Retina (tissue), 1 donor: ENCODE results near the gene HSPA1A.
"Not testable (repeated sequence)": the region's sequence is repeated elsewhere in the genome, so short reads cannot be mapped to it uniquely, and the experiment has no call there.

ENCODE experiments used
- DNase-seq: peaks from one replicate; pipeline ENCODE4 v3.0.0-alpha.2; 2016

HSPA1A gene

DNA sequence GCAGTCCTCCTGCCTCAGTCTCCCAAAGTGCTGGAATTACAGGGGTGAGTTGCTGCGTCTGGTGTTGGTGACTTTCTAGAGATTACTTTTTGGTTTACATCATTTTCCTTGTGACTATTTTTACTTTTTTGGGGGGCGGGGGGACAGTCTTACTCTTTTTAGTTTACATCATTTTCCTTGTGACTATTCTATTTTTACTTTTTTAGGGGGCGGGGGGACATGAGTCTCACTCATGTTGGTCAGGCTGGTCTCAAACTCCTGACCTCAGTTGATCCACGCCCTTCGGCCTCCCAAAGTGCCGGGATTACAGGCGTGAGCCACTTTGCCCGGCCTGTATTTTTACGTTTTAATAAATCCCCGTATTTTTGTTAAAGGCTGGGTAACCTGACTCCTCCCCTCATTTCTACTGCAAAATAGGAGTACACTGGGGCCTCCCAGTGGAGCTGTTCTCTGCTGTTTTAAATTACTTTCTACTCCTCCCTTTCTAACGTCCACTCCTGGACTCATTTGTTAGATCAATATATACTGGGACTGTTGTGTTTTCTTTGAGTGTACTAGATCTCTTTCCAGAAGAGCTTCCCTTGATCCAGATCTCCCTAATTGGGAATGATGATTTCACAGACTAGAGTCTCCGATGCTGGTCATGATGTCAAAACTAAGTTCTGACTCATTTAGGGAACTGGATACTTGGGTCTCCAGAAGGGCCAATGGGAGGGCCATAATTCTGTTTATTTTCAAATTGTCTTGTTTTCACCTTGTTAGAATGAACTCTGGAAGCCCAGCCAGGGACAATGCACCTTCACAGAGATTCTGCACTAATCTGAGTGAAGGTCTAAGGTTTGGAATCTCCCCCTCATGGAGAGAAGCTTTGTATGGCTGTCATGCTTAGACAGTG is 21.4 kb downstream of the HSPA1A start:
- no peak for DNase-seq

- DNase-seq = no peak
These were observed 22.2 kb downstream of the HSPA1A start for GRCh38 chr6:31837369-31838113.

DNA sequence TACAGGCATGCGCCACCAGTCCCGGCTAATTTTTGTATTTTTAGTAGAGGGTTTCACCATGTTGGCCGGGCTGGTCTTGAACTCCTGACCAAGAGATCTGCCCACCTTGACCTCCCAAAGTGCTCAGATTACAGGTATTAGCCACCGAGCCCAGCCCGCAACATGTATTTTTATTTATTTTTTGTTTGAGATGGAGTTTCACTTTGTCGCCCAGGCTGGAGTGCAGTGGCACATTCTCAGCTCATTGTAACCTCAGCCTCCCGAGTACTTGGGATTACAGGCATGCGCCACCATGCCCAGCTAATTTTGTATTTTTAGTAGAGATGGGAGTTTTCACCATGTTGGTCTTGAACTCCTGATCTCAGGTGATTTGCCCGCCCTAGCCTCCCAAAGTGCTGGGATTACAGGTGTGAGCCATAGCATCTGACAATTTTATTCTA is 22.8 kb downstream of the HSPA1A start:
- DNase-seq = not testable (repeated sequence)

DNA sequence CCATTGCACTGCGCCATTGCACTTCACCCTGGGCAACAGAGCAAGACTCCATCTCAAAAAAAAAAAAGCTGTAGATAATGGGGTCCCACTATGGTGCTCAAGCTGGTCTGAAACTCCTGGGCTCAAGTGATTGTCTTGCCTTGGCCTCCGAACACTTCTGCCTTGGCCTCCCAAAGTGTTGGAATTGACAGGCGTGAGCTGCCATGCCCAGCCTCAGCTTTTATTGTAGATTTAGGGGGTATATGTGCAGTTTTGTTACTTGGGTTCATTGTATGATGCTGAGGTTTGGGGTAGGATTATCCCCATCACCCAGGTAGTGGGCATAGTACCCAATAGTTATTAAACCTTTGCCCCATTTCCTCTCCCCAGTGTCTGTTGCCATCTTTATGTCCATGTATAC is 23.6 kb downstream of the HSPA1A start:
- DNase-seq = no peak

DNA sequence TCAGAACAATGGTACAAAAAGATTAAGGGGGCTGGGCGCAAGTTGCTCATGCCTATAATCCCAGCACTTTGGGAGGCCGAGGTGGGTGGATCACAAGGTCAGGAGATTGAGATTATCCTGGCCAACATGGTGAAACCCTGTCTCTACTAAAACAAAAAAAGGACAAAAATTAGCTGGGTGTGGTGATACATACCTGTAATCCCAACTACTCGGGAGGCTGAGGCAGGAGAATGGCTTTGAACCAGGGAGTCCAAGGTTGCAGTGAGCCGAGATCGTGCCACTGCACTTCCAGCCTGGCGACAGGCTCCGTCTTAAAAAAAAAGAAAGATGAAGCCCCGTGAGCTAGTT is 24.4 kb downstream of the HSPA1A start:
- not testable (repeated sequence) for DNase-seq

- no peak for DNase-seq
These were observed 26.7 kb downstream of the HSPA1A start for GRCh38 chr6:31842053-31842452.

GRCh38 chr6:31844507-31844906 is 29.2 kb downstream of the HSPA1A start:
- no peak for DNase-seq

- DNase-seq = no peak
These were observed 32.1 kb downstream of the HSPA1A start for GRCh38 chr6:31847276-31847978.

DNA sequence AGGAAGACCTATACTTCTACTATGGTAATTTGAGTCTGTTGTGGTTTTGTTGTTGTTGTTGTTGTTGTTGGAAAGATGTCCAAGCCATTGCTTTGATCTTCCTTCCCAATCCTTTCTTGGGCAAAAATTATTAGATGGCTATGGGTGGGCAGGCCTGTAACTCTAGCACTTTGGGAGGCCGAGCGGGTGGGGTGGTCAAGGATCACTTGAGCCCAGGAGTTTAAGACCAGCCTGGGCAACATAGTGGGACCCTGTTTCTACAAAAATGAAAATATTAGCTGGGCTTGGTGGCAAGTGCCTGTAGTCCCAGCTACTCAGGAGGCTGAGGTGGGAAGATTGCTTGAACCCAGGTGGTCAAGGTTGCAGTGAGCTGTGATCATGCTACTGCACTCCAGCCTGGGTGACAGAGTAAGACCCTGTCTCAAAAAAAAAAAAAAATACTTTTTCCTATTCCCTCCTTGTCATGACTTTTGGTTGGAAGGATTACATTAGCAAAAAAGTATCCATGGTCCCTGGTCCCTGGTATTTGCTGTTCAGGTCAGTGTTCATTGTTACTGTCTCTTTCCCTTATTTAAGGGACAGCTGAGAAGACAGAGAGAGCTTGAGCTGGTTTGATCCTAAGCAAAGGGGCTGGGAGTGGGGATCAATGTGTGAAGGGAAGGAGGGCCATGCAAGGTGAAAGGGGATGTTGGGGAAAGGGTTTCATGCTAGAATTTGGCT is 35.6 kb downstream of the HSPA1A start:
- no peak for DNase-seq

DNA sequence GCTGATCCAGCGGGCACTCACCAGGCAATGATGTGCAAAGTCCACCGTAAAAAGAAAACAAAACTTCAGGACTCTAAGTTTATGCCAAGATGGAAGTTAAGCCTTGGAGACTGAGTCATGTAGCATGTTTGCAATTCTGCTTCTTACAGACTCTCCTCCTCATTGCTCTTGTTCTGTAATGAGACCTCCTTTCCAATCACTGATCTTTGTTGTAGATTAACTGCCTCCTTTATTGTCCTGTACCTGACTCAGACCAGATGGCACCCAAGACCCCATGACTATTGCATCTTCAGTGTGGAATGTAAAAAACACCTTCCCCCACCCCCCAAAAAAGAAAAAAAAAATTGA is 36.1 kb downstream of the HSPA1A start:
- no peak for DNase-seq

- DNase-seq = not testable (repeated sequence)
These were observed 36.8 kb downstream of the HSPA1A start for GRCh38 chr6:31851980-31852718.

DNA sequence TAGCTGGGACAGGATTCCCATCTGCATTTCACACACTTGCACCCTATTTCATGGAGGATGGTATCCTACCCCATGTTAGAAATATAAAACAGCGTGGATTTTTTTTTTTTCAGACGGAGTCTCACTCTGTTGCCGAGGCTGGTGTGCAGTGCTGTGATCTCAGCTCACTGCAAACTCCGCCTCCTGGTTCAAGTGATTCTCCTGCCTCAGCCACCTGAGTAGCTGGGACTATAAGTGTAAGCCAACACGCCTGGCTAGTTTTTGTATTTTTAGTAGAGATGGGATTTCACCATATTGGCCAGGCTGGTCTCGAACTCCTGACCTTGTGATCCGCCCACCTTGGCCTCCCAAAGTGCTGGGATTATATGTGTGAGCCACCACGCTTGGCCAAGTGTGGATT is 42.4 kb downstream of the HSPA1A start:
- DNase-seq = not testable (repeated sequence)

- no peak for DNase-seq
These were observed 43.4 kb downstream of the HSPA1A start for GRCh38 chr6:31858707-31859106.

GRCh38 chr6:31859923-31860322 is 44.6 kb downstream of the HSPA1A start:
- no peak for DNase-seq

DNA sequence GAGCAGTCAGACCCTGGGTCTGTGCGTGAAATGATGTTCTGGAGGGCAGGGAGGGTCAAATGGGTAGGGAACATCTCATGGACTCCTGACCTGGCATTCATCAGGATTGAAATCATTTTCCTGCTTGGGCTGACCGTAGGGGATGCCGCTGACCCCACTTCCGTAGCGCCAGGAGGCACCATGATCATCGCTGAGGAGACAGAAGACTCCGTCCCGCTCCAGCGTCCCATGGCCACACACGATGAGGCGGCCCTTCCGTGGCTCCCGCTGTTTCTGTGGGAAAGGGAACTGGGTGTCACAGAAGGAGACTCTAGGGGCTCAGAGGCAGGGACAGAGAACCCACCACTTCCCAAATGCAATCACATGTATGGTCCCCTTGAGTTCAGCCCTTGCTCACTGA is 45.0 kb downstream of the HSPA1A start:
- no peak for DNase-seq

DNA sequence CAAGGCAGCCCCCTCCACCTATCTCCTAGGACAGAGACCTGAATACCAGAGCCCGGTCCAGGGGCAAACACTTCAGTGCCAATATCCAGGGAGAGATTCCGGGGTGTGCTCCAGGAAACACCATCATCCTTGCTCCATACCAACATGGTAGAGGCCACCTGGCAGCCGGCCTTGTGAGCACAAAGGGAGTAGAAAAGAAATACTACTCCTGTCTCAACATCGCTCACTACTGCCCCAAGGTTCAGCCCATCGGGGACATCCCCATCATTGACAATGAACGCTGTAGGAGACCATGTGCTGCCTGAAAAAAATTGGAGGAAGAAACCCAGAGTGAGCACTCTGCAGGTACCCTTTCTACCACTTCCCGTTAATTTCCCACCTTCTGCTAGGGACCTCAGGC is 45.8 kb downstream of the HSPA1A start:
- no peak for DNase-seq

DNA sequence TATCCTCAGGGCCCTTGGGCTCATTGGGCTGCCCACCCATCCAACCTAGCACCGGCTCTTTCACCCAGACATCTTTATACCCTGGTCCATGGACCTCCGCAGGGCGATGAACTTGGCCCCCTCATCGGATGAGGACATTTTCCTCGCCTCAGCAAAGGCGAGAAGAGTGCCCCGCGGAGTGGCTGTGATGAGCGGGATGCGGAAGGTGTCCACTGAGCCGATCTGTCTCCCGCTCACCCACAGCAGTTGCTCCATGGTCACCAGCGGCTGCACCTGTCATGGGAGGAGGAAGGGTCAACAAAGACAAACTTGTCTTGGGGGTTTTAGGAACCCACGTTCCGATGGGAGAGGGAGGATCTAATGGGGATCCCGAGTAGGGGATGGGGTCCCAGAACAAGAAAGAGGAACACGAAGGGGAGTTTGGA is 46.6 kb downstream of the HSPA1A start:
- DNase-seq = no peak

DNA sequence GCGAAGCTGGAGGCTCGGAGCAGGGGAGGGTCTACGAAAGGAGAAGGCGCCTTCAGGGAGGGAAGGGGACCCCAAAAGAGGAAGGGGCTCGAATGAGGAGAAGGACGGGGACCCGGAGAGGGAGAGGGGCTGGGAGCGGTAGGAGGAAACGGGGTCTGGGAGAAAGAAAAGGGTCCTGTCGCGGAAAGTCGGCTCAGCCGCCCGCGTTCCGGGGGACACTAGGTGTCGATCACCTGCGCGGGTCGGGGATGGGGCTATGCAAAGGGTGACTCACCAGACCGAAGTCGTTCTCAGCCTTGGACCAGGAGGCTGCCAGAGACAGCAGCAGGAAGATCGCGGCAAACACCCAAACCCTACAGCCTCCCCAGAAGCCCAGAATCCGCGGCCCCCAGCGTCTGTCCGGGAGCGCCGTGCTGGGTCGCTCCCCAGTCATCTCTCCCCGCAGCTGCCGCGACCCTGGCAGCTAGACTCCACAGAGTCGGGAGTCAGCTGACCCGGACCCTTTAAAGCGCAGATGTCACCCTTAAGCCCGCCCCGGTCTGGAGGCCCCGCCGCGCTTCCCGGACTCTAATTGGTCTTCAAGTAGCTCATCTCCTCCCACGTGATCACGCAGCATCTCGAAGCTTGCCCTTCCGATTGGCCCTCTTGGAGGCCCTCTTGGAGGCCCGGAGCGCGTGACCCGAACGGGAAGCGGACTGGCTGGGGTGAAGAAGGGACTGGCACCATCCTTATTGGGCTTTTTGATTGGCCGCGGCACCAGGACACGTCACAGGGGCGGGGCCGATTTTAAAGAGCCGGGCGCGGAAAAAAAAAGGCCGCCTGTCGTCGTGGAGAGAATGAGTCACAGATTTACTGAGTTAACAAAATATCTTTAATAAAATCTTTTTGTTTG is 47.2 kb downstream of the HSPA1A start, which contains the start of gene NEU1:
TSS of gene NEU1 (minus strand) at position 478 of the 892 bp plus-strand sequence. CDS start at position 433, 45 bp downstream.
- DNase-seq = peak; percentile 98

DNA sequence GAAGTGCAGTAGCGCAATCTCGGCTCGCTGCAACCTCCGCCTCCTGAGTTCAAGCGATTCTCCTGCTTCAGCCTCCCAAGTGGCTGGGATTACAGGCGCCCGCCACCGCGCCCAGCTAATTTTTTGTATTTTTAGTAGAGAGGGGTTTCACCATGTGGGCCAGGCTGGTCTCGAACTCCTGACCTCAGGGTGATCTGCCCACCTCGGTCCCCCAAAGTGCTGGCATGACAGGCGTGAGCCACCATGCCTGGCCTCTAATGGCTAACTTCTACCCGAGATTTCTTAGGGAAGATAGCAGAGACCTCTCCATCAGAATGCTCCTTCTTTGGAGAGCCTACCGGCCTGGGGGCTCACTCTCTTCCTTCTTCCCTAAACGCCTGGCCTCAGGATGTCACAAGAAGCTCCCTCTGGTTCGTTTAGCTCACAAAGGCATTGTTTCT is 48.8 kb downstream of the HSPA1A start:
- DNase-seq = not testable (repeated sequence)

DNA sequence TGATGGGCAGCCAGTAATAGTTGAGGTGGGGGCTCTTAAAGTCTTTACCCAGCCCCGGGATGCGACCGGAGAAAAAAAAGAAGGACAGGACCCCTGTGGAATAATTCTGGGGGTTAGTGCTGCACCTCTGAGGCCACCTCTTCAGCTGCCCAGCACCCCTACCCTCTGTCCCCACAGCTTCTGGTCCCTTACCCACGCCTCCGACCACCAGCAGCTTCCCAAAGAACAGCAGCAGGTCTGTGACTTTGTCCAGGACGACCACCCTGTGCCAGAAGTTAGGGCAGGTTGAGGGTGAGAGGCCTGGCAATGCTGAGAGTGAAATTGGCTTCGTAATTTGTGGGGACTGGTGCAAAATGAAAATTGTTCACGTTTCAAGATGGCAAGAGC is 49.5 kb downstream of the HSPA1A start:
- no peak for DNase-seq
